ENCODE measurements around the gene LSM4. TPM values are rescaled to one million over a fixed set of nuclear protein-coding genes. Genes with fewer than 3 reads are reported as not detected.

LSM4 gene
- total RNA-seq, 1 donor from 2014 or later = 62.5 TPM

DNA sequence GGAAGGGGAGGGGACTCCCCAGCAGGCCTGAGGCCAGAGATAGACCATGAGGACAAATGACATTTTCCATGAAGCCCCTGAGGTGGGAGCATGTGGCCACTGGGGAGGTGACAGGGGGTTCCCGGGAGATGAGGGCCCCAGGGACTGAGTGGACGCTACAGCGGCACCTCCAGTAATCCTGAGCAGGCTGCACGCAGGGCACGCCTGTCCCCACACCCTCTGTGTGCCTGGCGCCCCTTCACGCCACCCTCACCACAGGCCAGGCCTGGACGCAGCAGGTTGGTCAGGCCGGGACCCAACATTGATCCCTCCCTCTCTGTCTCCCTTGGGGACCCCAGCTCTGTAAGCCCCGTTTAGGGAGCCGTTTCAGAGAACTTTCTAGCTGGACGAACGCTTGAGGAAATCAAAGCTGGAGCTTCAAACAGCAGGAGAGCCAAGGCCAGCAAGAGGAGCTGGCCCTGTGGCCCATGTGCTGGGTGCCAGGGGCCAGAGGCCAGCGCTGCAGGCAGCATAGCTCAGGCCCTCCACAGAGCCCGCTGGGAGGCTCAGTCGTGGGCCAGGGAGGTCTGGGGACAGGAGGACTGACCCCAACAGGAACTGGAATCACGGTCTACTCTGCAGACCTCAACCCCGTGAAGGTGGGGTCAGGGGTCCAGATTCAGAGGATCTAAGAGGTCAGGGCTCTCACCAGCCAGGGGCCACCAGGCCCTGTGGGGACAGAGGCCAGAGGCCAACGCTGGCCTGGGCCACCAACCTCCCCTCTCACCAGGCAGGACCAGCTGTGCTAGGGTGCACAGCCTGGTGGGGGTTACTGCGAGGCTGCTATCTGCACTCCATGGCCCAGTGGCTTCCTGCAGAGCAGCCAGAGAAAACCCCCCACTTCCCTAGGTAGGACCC lies 14.6 kb downstream of the LSM4 start:
- Histone ChIP-seq H3K9me3 (no peaks in the 10 kb centered on the region), H3K36me3 (peaks cover 12 to 18% of the 10 kb centered on the region in 2 donors), H3K4me3 (no peak overlapping the region), H3K27ac (peak overlapping the region; percentile 98 to 100), H3K4me1 (peaks cover 27 to 51% of the 10 kb centered on the region in 2 donors), H3K27me3 (no peaks in the 10 kb centered on the region)
- TF ChIP-seq, protein P1, sequence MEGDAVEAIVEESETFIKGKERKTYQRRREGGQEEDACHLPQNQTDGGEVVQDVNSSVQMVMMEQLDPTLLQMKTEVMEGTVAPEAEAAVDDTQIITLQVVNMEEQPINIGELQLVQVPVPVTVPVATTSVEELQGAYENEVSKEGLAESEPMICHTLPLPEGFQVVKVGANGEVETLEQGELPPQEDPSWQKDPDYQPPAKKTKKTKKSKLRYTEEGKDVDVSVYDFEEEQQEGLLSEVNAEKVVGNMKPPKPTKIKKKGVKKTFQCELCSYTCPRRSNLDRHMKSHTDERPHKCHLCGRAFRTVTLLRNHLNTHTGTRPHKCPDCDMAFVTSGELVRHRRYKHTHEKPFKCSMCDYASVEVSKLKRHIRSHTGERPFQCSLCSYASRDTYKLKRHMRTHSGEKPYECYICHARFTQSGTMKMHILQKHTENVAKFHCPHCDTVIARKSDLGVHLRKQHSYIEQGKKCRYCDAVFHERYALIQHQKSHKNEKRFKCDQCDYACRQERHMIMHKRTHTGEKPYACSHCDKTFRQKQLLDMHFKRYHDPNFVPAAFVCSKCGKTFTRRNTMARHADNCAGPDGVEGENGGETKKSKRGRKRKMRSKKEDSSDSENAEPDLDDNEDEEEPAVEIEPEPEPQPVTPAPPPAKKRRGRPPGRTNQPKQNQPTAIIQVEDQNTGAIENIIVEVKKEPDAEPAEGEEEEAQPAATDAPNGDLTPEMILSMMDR (IDR thresholded peaks at IDR 0.05) = no peak
- no peak for DNase-seq (ENCODE audit: low spot score in 2 of 2)
- intact Hi-C loops (cut with DNase I) = no loop called here

DNA sequence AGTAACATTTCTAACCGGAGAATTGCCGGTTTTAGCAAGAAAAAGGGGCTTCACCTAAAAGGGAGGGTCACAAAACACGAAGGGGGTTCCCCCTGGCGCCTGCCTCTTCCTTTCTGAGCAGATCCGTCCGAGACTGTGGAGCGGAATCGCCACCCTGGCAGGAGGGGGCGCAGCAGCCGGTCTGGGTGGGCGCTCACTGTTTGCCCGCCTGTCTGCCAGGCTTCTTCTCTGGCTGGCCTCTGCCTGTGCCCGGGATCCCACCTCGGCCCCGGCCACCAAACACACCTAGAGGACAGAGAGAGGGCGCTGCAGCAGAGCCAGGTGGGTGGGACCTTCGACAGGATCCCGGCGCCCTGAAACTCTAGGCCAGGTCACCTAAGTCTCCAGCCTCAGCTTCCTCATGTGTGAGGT lies 15.6 kb downstream of the LSM4 start:
- TF ChIP-seq, protein P1 (IDR thresholded peaks at IDR 0.05) = peak in 2 of 3 experiments; percentile 21 to 52
- Histone ChIP-seq H3K4me1 (peaks cover 30 to 56% of the 10 kb centered on the region in 2 donors), H3K9me3 (no peaks in the 10 kb centered on the region), H3K4me3 (peak overlapping the region; percentile 12 to 44), H3K27me3 (no peaks in the 10 kb centered on the region), H3K36me3 (peaks cover 11 to 13% of the 10 kb centered on the region in 2 donors), H3K27ac (peak overlapping the region; percentile 98 to 100)
- intact Hi-C loops (cut with DNase I) = no loop called here
- no peak for DNase-seq (ENCODE audit: low spot score in 2 of 2)

DNA sequence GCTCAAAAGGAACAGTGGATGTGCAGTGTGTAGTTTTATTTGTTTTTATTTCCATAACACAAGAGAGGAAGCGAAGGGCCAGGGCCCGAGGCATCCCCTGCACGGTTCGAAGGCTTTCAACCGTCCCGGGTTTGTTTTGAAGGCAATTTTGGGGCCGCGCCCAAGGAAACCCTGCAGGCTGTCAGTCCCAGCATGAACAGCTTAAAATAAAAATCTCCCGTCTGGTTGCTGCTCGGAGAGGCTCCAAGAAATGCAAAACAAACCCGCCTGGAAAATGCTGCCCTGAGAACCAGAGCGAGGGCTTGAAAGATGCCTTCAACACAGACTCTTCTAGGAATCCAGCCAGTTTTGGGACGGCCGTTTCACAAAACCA lies 16.0 kb downstream of the LSM4 start:
- no peak for DNase-seq (ENCODE audit: low spot score in 2 of 2)
- intact Hi-C loops (cut with DNase I) = no loop called here
- H3K27me3 ChIP-seq = no peaks in the 10 kb centered on the region
- H3K4me1 ChIP-seq = peaks cover 30 to 60% of the 10 kb centered on the region in 2 donors
- no peaks in the 10 kb centered on the region for H3K9me3 ChIP-seq
- H3K27ac ChIP-seq = peak overlapping the region; percentile 98 to 100
- TF ChIP-seq, protein P1 (IDR thresholded peaks at IDR 0.05) = no peak
- H3K4me3 ChIP-seq = peak overlapping the region in 1 of 2 donors; percentile 44
- H3K36me3 ChIP-seq = peaks cover 7 to 9% of the 10 kb centered on the region in 2 donors

DNA sequence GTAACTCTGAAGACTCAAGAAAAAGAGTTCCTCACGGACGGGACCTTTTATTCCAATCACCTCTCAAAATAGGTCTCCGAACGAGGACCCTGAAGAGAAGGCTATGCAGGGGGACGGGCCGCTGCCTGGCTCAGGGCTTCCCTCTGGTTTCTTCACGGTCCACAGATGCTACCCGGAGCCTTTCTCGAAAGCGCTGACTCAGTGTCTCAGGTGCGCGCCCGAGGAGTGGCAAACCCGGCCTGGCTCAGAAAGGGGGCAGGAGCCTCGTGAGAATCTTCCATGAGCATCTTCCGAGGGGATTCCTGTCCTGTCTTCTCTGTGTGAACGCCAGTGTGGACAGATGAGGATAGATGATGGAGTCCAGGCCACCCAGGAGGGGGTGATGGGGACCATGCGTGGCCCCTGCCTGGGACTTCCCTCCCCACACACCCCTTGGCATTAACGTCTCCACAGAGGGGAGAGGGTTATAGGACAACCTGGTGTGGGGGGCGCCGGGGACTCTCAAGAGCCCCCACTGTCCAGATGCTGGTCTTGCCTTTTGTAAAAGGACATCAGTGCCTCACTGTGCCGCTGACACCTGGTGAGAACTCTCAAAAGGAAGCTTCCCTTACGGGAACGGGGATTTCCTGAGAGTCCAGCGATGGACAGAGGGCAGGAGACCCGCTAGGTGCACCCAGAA lies 16.5 kb downstream of the LSM4 start:
- Histone ChIP-seq H3K27ac (peak overlapping the region; percentile 98 to 100), H3K4me1 (peaks cover 34 to 65% of the 10 kb centered on the region in 2 donors), H3K27me3 (no peaks in the 10 kb centered on the region), H3K36me3 (peaks cover 6% of the 10 kb centered on the region in 2 donors), H3K9me3 (no peaks in the 10 kb centered on the region), H3K4me3 (peak overlapping the region in 1 of 2 donors; percentile 44)
- intact Hi-C loops (cut with DNase I) = no loop called here
- DNase-seq (ENCODE audit: low spot score in 2 of 2) = no peak
- TF ChIP-seq, protein P1 (IDR thresholded peaks at IDR 0.05) = no peak

DNA sequence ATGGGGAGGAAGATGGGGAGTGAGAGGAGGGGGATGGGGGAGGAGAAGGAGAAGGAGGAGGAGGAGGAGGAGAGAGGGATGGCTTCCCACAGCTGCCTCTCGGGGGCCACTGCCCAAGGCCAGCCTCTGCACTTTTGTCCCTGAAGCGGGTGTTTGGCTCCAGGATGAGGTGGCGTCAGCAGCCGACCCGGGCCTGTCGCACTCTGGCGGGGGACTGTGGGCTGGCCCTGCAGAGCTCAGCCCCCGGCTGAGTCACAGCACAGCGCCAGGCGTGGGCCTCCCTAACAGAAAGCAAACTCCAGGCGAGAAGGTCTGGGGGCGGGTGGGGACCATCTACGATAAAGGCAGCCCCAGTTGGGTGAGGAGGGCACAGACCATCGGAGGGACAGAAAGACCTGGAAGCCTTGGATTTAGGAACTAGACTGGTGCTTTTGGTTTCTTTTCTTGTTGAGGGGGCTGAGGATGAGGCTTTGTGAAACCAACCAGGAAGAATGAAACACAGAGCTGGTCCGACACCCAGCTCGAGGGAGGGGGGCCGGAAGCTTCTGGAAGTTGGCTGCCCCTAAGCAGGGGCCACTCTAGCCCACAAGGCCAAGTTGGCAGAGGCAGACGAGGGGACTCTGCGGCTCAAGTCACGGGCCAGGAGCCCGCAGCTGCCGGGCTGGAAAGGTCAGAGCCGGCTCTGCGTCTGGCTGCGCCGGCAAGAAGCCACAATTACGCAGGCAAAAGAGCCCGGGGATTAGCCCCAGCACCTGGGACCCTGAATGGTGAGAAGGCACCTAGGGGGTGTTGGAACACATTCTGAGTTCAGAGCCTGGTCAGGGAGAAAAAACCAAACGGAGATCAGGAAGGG lies 18.2 kb downstream of the LSM4 start:
- no peaks in the 10 kb centered on the region for H3K9me3 ChIP-seq
- peaks cover 41 to 77% of the 10 kb centered on the region in 2 donors for H3K4me1 ChIP-seq
- H3K27ac ChIP-seq = peak overlapping the region; percentile 98 to 100
- H3K4me3 ChIP-seq = peak overlapping the region; percentile 60
- H3K36me3 ChIP-seq = peaks cover 3 to 4% of the 10 kb centered on the region in 2 donors
- intact Hi-C loops (cut with DNase I) = loop anchor here (1.0 kb wide), 2 partner anchors 12 to 19 kb away; partner anchors contain the start of gene LSM4
- no peaks in the 10 kb centered on the region for H3K27me3 ChIP-seq
- TF ChIP-seq, protein P1 (IDR thresholded peaks at IDR 0.05) = no peak
- DNase-seq (ENCODE audit: low spot score in 2 of 2) = peak; percentile 83 to 97

All from ascending aorta (tissue), 2 donors.